Neuronal stem cell (in vitro differentiated cells): ENCODE data around the gene HMGN2.

Experiments used
- DNase-seq: peaks from one replicate; pipeline ENCODE4 v3.0.0-alpha.2; 2013; ENCODE audit warnings: low spot score
- H2AFZ ChIP-seq: one replicate; pipeline ENCODE4 v1.6.1; 2013; ENCODE audit warnings: mild to moderate bottlenecking, low read length, inconsistent platforms
- H2AK5ac ChIP-seq: 2 replicates; pipeline ENCODE4 v1.6.1; 2013; ENCODE audit warnings: low read depth, mild to moderate bottlenecking, inconsistent platforms, low read length, moderate library complexity, mixed read lengths
- H2BK120ac ChIP-seq: 2 replicates; pipeline ENCODE4 v1.6.1; 2013; ENCODE audit warnings: low read depth, mild to moderate bottlenecking, inconsistent platforms, low read length, moderate library complexity, mixed read lengths
- H2BK12ac ChIP-seq: one replicate; pipeline ENCODE4 v1.6.1; 2013; ENCODE audit warnings: low read length, inconsistent platforms
- H2BK15ac ChIP-seq: 2 replicates; pipeline ENCODE4 v1.6.1; 2013; ENCODE audit warnings: mild to moderate bottlenecking, low read length, inconsistent platforms, mixed read lengths
- H2BK5ac ChIP-seq: one replicate; pipeline ENCODE4 v1.6.1; 2013; ENCODE audit warnings: inconsistent platforms, mild to moderate bottlenecking, low read length, moderate library complexity
- H3K14ac ChIP-seq: one replicate; pipeline ENCODE4 v1.6.1; 2013; ENCODE audit warnings: low read length, inconsistent platforms
- H3K18ac ChIP-seq: 2 replicates; pipeline ENCODE4 v1.6.1; 2013; ENCODE audit warnings: low read length, inconsistent platforms
- H3K23ac ChIP-seq: 2 replicates; pipeline ENCODE4 v1.6.1; 2013; ENCODE audit warnings: low read depth, mild to moderate bottlenecking, mixed read lengths, low read length, inconsistent platforms; ENCODE audit not compliant: poor library complexity
- H3K27ac ChIP-seq: replicated peaks from 3 replicates; pipeline ENCODE4 v1.5.1; 2013; ENCODE audit warnings: low read length, inconsistent platforms
- H3K27me3 ChIP-seq, 3 experiments: 2 replicates each; pipeline ENCODE4 v1.6.1; 2013; ENCODE audit warnings: low read length in 3 of 3, mild to moderate bottlenecking in 2 of 3, inconsistent platforms in 1 of 3, low read depth in 1 of 3, mixed read lengths in 1 of 3, moderate library complexity in 1 of 3; ENCODE audit not compliant: control insufficient read depth in 3 of 3, insufficient read depth in 3 of 3
- H3K36me3 ChIP-seq, 2 donors: replicated peaks in 1 of 2; 2 replicates each; pipeline ENCODE4 v1.6.1; 2013; ENCODE audit warnings: low read length in 2 of 2; ENCODE audit not compliant: control insufficient read depth in 2 of 2, insufficient read depth in 2 of 2
- H3K4ac ChIP-seq: 2 replicates; pipeline ENCODE4 v1.6.1; 2013; ENCODE audit warnings: inconsistent platforms, mild to moderate bottlenecking, low read length, moderate library complexity
- H3K4me1 ChIP-seq, 2 donors: 1 replicate in 1 of 2; 2 replicates in 1 of 2; pipeline ENCODE4 v1.6.1; 2013; ENCODE audit warnings: low read length in 2 of 2, low read depth in 1 of 2; ENCODE audit not compliant: control insufficient read depth in 2 of 2, insufficient read depth in 1 of 2
- H3K4me2 ChIP-seq: one replicate; pipeline ENCODE4 v1.6.1; 2013; ENCODE audit warnings: mild to moderate bottlenecking, low read length, inconsistent platforms; ENCODE audit not compliant: insufficient read depth, poor library complexity, severe bottlenecking
- H3K4me3 ChIP-seq, 2 donors: 2 replicates each; pipeline ENCODE4 v1.5.1; 2013; ENCODE audit warnings: low read length in 2 of 2, mild to moderate bottlenecking in 2 of 2, inconsistent platforms in 1 of 2, moderate library complexity in 1 of 2
- H3K79me1 ChIP-seq: one replicate; pipeline ENCODE4 v1.6.1; 2013; ENCODE audit warnings: low read depth, mild to moderate bottlenecking, inconsistent platforms, low read length, moderate library complexity
- H3K9ac ChIP-seq: one replicate; pipeline ENCODE4 v1.6.1; 2013; ENCODE audit warnings: mild to moderate bottlenecking, low read depth, low read length, inconsistent platforms; ENCODE audit not compliant: poor library complexity
- H3K9me3 ChIP-seq, 2 donors: replicated peaks in 1 of 2; 2 replicates each; pipeline versions ENCODE3 to v1.6.1; 2013; ENCODE audit warnings: low read length in 2 of 2, mild to moderate bottlenecking in 2 of 2, inconsistent platforms in 1 of 2, low read depth in 1 of 2, mixed read lengths in 1 of 2, moderate library complexity in 1 of 2; ENCODE audit not compliant: control insufficient read depth in 2 of 2, insufficient read depth in 1 of 2
- H4K8ac ChIP-seq: one replicate; pipeline ENCODE4 v1.6.1; 2013; ENCODE audit warnings: low read depth, mild to moderate bottlenecking, inconsistent platforms, low read length, moderate library complexity
- H4K91ac ChIP-seq: one replicate; pipeline ENCODE4 v1.6.1; 2013; ENCODE audit warnings: low read length, low read depth, mild to moderate bottlenecking, inconsistent platforms; ENCODE audit not compliant: poor library complexity
- WGBS, 2 donors: extraction: QIAGEN DNeasy Blood & Tissue Kit; methylation state at CpG; one replicate each; pipeline ENCODE4 v1.1.7; 2013; ENCODE audit warnings: missing lambda C conversion rate in 2 of 2, mixed read lengths in 1 of 2; ENCODE audit not compliant: insufficient read length in 2 of 2, insufficient replicate concordance in 1 of 2; ENCODE audit errors: extremely low coverage in 2 of 2; 5-methylcytosine and 5-hydroxymethylcytosine counted together

HMGN2 gene

DNA sequence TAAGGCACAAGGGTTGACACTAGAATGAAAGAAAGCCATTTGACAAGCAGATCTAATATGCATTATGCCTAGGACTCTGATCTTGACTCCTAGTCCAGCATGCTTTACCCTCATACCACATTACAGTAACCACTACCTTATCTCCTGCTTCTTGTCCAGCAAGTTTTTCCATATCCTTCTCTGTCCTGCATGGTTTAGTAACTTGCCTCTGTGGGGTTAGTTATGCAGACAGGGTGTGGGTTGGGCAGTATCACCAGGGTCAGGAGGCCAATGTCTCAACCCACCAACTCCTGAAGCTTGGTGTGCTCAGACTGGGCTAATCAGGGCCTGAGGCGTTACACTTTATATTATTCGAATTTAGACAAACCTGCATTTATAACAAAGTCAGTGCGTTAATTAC, 21.3 kb upstream of the HMGN2 start:
- no peak for DNase-seq
- peaks cover 23 to 84% of the 10 kb centered on the region in 2 donors for H3K36me3 ChIP-seq
- no peak overlapping the region for H3K18ac ChIP-seq
- no peak overlapping the region for H3K9ac ChIP-seq
- peaks cover 2% of the 10 kb centered on the region for H3K79me1 ChIP-seq
- no CpG with 5 or more reads among the region's 3 CpGs for WGBS, 2 donors
- H2BK15ac ChIP-seq = no peak overlapping the region
- no peak overlapping the region for H2BK5ac ChIP-seq
- no peak overlapping the region for H2AFZ ChIP-seq
- H2AK5ac ChIP-seq = no peak overlapping the region
- H2BK12ac ChIP-seq = no peak overlapping the region
- H2BK120ac ChIP-seq = no peak overlapping the region
- no peak overlapping the region for H3K14ac ChIP-seq
- no peak overlapping the region for H3K4me3 ChIP-seq
- H4K91ac ChIP-seq = no peak overlapping the region
- H3K9me3 ChIP-seq = peaks cover 0 to 1% of the 10 kb centered on the region in 2 donors
- H3K4me1 ChIP-seq = no peaks in the 10 kb centered on the region
- no peak overlapping the region for H4K8ac ChIP-seq
- H3K27ac ChIP-seq = no peak overlapping the region
- no peak overlapping the region for H3K23ac ChIP-seq
- no peak overlapping the region for H3K4me2 ChIP-seq
- H3K27me3 ChIP-seq = no peaks in the 10 kb centered on the region
- no peak overlapping the region for H3K4ac ChIP-seq

DNA sequence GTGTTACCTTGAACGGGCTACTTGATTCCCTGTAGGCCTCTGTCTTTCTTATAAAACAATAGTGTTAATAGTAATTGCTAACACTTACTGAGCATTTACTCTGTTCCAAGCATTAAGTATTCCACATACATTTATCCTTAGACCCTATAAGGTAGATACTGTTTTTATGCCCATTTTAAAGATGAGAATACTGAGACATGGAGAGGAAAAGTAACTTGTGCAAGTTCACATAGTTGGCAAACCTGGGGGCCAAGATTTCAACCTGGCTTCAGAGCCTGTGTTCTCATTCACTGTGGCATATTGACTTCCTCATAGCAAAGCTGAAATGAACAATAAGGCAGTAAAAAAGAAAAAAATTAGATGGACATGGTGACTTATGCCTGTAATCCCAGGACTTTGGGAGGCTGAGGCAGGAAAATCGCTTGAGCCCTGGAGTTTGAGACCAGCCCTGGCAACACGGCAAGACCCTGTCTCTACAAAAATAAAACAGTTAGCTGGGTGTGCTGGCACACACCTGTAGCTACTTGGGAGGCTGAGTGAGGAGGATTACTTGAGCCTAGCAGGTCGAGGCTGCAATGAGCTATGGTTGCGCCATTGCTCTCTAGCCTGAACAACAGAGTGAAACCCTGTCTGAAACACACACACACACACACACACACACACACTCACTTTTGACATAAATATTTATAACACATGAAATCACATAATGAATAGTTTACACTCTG, 19.6 kb upstream of the HMGN2 start:
- H3K27ac ChIP-seq = no peak overlapping the region
- no peak overlapping the region for H3K18ac ChIP-seq
- no peaks in the 10 kb centered on the region for H3K4me1 ChIP-seq
- H3K23ac ChIP-seq = no peak overlapping the region
- no peak overlapping the region for H4K8ac ChIP-seq
- no peak overlapping the region for H3K4me3 ChIP-seq
- H3K27me3 ChIP-seq = no peaks in the 10 kb centered on the region
- no peak overlapping the region for H2AK5ac ChIP-seq
- peaks cover 16 to 82% of the 10 kb centered on the region in 2 donors for H3K36me3 ChIP-seq
- no peak overlapping the region for H2BK12ac ChIP-seq
- peaks cover 0 to 1% of the 10 kb centered on the region in 2 donors for H3K9me3 ChIP-seq
- WGBS, 2 donors = no CpG with 5 or more reads among the region's 5 CpGs
- H2BK120ac ChIP-seq = no peak overlapping the region
- H4K91ac ChIP-seq = no peak overlapping the region
- no peak overlapping the region for H2AFZ ChIP-seq
- H3K79me1 ChIP-seq = peaks cover 2% of the 10 kb centered on the region
- no peak overlapping the region for H3K4ac ChIP-seq
- H2BK15ac ChIP-seq = no peak overlapping the region
- H3K4me2 ChIP-seq = no peak overlapping the region
- no peak overlapping the region for H3K14ac ChIP-seq
- no peak for DNase-seq
- no peak overlapping the region for H2BK5ac ChIP-seq
- H3K9ac ChIP-seq = no peak overlapping the region

DNA sequence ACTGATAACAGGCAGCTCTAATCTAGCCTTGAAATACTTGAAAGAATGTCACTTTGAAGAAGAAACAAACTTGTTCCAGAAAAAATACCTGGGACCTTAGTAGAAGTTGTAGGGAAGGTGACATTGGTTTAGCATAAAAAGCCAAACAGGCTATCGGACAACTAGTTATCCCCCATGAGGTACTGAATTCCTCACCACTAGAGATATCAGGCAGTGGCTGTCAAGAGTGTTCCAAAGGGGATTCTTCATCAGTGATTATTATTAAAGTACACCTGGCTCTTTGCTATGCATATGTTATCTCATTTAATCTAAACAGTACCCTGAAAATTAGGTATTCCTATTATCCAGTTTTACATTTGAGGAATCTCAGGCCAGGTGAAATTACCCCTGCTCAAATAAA, 13.1 kb upstream of the HMGN2 start:
- H3K9ac ChIP-seq = no peak overlapping the region
- WGBS, 2 donors = no CpG with 5 or more reads among the region's 1 CpG
- H2BK15ac ChIP-seq = no peak overlapping the region
- no peak overlapping the region for H2BK5ac ChIP-seq
- H2BK12ac ChIP-seq = no peak overlapping the region
- H4K8ac ChIP-seq = no peak overlapping the region
- H3K27ac ChIP-seq = no peak overlapping the region
- no peak overlapping the region for H2AK5ac ChIP-seq
- H3K4me1 ChIP-seq = no peaks in the 10 kb centered on the region
- no peaks in the 10 kb centered on the region for H3K27me3 ChIP-seq
- H3K18ac ChIP-seq = no peak overlapping the region
- H3K14ac ChIP-seq = no peak overlapping the region
- DNase-seq = no peak
- H3K79me1 ChIP-seq = no peaks in the 10 kb centered on the region
- no peak overlapping the region for H4K91ac ChIP-seq
- no peak overlapping the region for H3K4ac ChIP-seq
- H3K36me3 ChIP-seq = peaks cover 16 to 90% of the 10 kb centered on the region in 2 donors
- no peak overlapping the region for H2BK120ac ChIP-seq
- no peak overlapping the region for H3K23ac ChIP-seq
- no peaks in the 10 kb centered on the region for H3K9me3 ChIP-seq
- no peak overlapping the region for H2AFZ ChIP-seq
- H3K4me2 ChIP-seq = no peak overlapping the region
- H3K4me3 ChIP-seq = no peak overlapping the region

DNA sequence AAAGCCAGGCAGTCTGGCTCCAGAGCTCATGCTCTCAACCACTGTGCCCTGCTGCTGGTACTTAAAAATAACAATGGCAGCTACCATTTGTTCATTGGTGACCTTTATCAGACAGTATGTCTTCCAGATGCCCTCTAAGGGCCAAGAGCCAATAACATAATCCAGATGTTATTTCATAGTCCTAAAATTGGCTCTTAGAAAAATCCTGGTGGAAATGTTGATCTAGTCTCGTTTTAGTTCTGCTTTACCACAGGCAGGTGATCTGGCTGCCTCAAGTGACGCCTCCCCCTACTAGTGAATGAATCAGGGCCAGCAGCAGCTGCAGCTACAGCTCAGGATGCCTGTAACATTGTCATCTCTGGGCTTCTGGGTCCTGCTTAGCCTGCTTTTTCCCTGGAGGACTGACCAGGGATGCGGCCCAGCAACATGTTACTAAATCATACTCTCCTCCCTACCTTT, 12.6 kb upstream of the HMGN2 start:
- Histone ChIP-seq H3K9me3 (no peaks in the 10 kb centered on the region), H3K4me2 (no peak overlapping the region), H2BK15ac (no peak overlapping the region), H3K18ac (no peak overlapping the region), H4K8ac (no peak overlapping the region), H3K79me1 (no peaks in the 10 kb centered on the region), H3K9ac (no peak overlapping the region), H3K4ac (no peak overlapping the region), H3K4me3 (no peak overlapping the region), H3K27ac (no peak overlapping the region), H2BK12ac (no peak overlapping the region), H4K91ac (no peak overlapping the region), H3K23ac (no peak overlapping the region), H3K36me3 (peaks cover 17 to 90% of the 10 kb centered on the region in 2 donors), H2BK120ac (no peak overlapping the region), H2AK5ac (no peak overlapping the region), H3K4me1 (no peaks in the 10 kb centered on the region), H3K14ac (no peak overlapping the region), H3K27me3 (no peaks in the 10 kb centered on the region), H2BK5ac (no peak overlapping the region), H2AFZ (no peak overlapping the region)
- no peak for DNase-seq
- WGBS, 2 donors = no CpG with 5 or more reads among the region's 3 CpGs
